ENCODE results near the gene FAIM.

The FAIM gene

DNA sequence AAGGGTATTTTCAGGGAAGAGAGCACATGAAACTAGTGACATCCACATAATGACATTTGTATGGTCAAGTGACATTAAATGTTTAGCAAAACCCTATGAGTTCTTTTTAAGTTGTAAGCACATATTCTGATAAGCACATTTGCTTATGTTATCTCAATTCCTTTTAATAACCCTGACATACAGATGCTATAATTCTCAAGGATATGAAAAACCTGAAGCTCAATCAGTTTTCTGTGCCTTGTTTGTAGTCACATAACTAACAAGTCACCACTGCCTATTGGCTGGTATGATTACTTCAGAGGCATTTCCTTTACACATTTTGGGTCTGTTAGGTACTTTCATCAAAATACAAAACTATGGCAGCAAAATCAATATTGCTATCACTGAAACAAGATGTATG is 74.1 kb downstream of the FAIM start:
- no peak for DNase-seq (ENCODE audit: low spot score)
- TF ChIP-seq, protein P1, sequence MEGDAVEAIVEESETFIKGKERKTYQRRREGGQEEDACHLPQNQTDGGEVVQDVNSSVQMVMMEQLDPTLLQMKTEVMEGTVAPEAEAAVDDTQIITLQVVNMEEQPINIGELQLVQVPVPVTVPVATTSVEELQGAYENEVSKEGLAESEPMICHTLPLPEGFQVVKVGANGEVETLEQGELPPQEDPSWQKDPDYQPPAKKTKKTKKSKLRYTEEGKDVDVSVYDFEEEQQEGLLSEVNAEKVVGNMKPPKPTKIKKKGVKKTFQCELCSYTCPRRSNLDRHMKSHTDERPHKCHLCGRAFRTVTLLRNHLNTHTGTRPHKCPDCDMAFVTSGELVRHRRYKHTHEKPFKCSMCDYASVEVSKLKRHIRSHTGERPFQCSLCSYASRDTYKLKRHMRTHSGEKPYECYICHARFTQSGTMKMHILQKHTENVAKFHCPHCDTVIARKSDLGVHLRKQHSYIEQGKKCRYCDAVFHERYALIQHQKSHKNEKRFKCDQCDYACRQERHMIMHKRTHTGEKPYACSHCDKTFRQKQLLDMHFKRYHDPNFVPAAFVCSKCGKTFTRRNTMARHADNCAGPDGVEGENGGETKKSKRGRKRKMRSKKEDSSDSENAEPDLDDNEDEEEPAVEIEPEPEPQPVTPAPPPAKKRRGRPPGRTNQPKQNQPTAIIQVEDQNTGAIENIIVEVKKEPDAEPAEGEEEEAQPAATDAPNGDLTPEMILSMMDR (IDR thresholded peaks at IDR 0.05; ENCODE audit: extremely low read depth, missing control alignments) = no peak
